Fibroblast of gingiva (primary cell): ENCODE results near the gene SCUBE1.
"Not testable (repeated sequence)": the region's sequence is repeated elsewhere in the genome, so short reads cannot be mapped to it uniquely, and the experiment has no call there.

Source experiments
- DNase-seq: peaks from one replicate; pipeline ENCODE4 v3.0.0-alpha.2; 2011; ENCODE audit warnings: low read depth

Gene SCUBE1

GRCh38 chr22:43301866-43302265 is 41.3 kb downstream of the SCUBE1 start:
- no peak for DNase-seq

GRCh38 chr22:43300891-43301676 is 42.1 kb downstream of the SCUBE1 start:
- no peak for DNase-seq

GRCh38 chr22:43299736-43300135 is 43.4 kb downstream of the SCUBE1 start:
- no peak for DNase-seq

- DNase-seq, result peak; percentile 36
Measured at GRCh38 chr22:43298062-43298801, 44.9 kb downstream of the SCUBE1 start.

GRCh38 chr22:43297270-43298061 is 45.7 kb downstream of the SCUBE1 start:
- DNase-seq, result no peak

- DNase-seq, result no peak
Measured at GRCh38 chr22:43296276-43296902, 46.8 kb downstream of the SCUBE1 start.

GRCh38 chr22:43295660-43296059 is 47.5 kb downstream of the SCUBE1 start:
- DNase-seq, result no peak

GRCh38 chr22:43295173-43295572 is 48.0 kb downstream of the SCUBE1 start:
- DNase-seq, result no peak

- DNase-seq, result peak; percentile 71
Measured at GRCh38 chr22:43293655-43294392, 49.3 kb downstream of the SCUBE1 start.

- DNase-seq, result peak; percentile 77
Measured at GRCh38 chr22:43293259-43293654, 49.9 kb downstream of the SCUBE1 start.

GRCh38 chr22:43292630-43293018 is 50.5 kb downstream of the SCUBE1 start:
- no peak for DNase-seq

- no peak for DNase-seq
Measured at GRCh38 chr22:43291381-43291780, 51.8 kb downstream of the SCUBE1 start.

GRCh38 chr22:43289976-43290721 is 53.0 kb downstream of the SCUBE1 start:
- peak; percentile 28 for DNase-seq

GRCh38 chr22:43289531-43289963 is 53.6 kb downstream of the SCUBE1 start:
- DNase-seq, result no peak

- no peak for DNase-seq
Measured at GRCh38 chr22:43288807-43289420, 54.3 kb downstream of the SCUBE1 start.

GRCh38 chr22:43288378-43288777 is 54.8 kb downstream of the SCUBE1 start:
- DNase-seq, result no peak

- no peak for DNase-seq
Measured at GRCh38 chr22:43287441-43287840, 55.7 kb downstream of the SCUBE1 start.

GRCh38 chr22:43281394-43281793 is 61.8 kb downstream of the SCUBE1 start:
- no peak for DNase-seq

GRCh38 chr22:43280523-43280886 is 62.7 kb downstream of the SCUBE1 start:
- DNase-seq, result not testable (repeated sequence)

GRCh38 chr22:43279867-43280522 is 63.2 kb downstream of the SCUBE1 start:
- DNase-seq, result no peak
